ENCODE data around the gene RERG.

RERG gene

GRCh38 chr12:15151161-15152091 is 69.8 kb downstream of the RERG start:
- no peak overlapping the region for H3K4me3 ChIP-seq (ENCODE audit: low read depth, low read length)
- peak; percentile 14 for DNase-seq (ENCODE audit: low read depth)
- TF ChIP-seq CTCF (IDR thresholded peaks at IDR 0.05; ENCODE audit: low read depth, low read length) (peak; percentile 27), MAX (IDR thresholded peaks at IDR 0.05; ENCODE audit: low read depth, low read length) (no peak), MYC (IDR thresholded peaks at IDR 0.05; ENCODE audit: low read depth, low read length) (no peak)

GRCh38 chr12:15146585-15146984 is 74.6 kb downstream of the RERG start:
- no peak overlapping the region for H3K4me3 ChIP-seq (ENCODE audit: low read depth, low read length)
- no peak for TF ChIP-seq MYC (IDR thresholded peaks at IDR 0.05; ENCODE audit: low read depth, low read length)
- no peak for TF ChIP-seq MAX (IDR thresholded peaks at IDR 0.05; ENCODE audit: low read depth, low read length)
- TF ChIP-seq POLR2A (IDR thresholded peaks at IDR 0.05; ENCODE audit: extremely low read depth, insufficient read length): no peak
- TF ChIP-seq CTCF (IDR thresholded peaks at IDR 0.05; ENCODE audit: low read depth, low read length): no peak
- no peak for DNase-seq (ENCODE audit: low read depth)

GRCh38 chr12:15143467-15143866 is 77.8 kb downstream of the RERG start:
- TF ChIP-seq MAX (IDR thresholded peaks at IDR 0.05; ENCODE audit: low read depth, low read length) (no peak), MYC (IDR thresholded peaks at IDR 0.05; ENCODE audit: low read depth, low read length) (no peak), CTCF (IDR thresholded peaks at IDR 0.05; ENCODE audit: low read depth, low read length) (no peak), POLR2A (IDR thresholded peaks at IDR 0.05; ENCODE audit: extremely low read depth, insufficient read length) (no peak)
- H3K4me3 ChIP-seq (ENCODE audit: low read depth, low read length): no peak overlapping the region
- no peak for DNase-seq (ENCODE audit: low read depth)

- TF ChIP-seq MYC (IDR thresholded peaks at IDR 0.05; ENCODE audit: low read depth, low read length) (no peak), POLR2A (IDR thresholded peaks at IDR 0.05; ENCODE audit: extremely low read depth, insufficient read length) (no peak), MAX (IDR thresholded peaks at IDR 0.05; ENCODE audit: low read depth, low read length) (no peak), CTCF (IDR thresholded peaks at IDR 0.05; ENCODE audit: low read depth, low read length) (no peak)
- H3K4me3 ChIP-seq (ENCODE audit: low read depth, low read length): no peak overlapping the region
- DNase-seq (ENCODE audit: low read depth): no peak
Measured at GRCh38 chr12:15142711-15143110, 78.5 kb downstream of the RERG start.

GRCh38 chr12:15131431-15131830 is 89.8 kb downstream of the RERG start:
- TF ChIP-seq MYC (IDR thresholded peaks at IDR 0.05; ENCODE audit: low read depth, low read length): no peak
- TF ChIP-seq CTCF (IDR thresholded peaks at IDR 0.05; ENCODE audit: low read depth, low read length): no peak
- no peak for TF ChIP-seq POLR2A (IDR thresholded peaks at IDR 0.05; ENCODE audit: extremely low read depth, insufficient read length)
- no peak for TF ChIP-seq MAX (IDR thresholded peaks at IDR 0.05; ENCODE audit: low read depth, low read length)
- H3K4me3 ChIP-seq (ENCODE audit: low read depth, low read length): no peak overlapping the region
- DNase-seq (ENCODE audit: low read depth): no peak

Data from NB4 (cell line).